IPS-NIHi11 (cell line): ENCODE measurements around the gene SEMA5A.

Experiments used
- DNase-seq: peaks from one replicate; pipeline ENCODE4 v3.0.0; 2012; ENCODE audit warnings: mixed read lengths, low spot score

SEMA5A gene

GRCh38 chr5:9512457-9512856 is 33.4 kb downstream of the SEMA5A start:
- DNase-seq, result no peak

GRCh38 chr5:9507974-9508373 is 37.9 kb downstream of the SEMA5A start:
- DNase-seq, result no peak

- no peak for DNase-seq
Observed at GRCh38 chr5:9505225-9505624, 40.6 kb downstream of the SEMA5A start.

- DNase-seq, result no peak
Observed at GRCh38 chr5:9502864-9503263, 43.0 kb downstream of the SEMA5A start.

- DNase-seq, result no peak
Observed at GRCh38 chr5:9502050-9502834, 43.6 kb downstream of the SEMA5A start.

GRCh38 chr5:9500625-9501024 is 45.2 kb downstream of the SEMA5A start:
- DNase-seq, result no peak

GRCh38 chr5:9500193-9500592 is 45.7 kb downstream of the SEMA5A start:
- no peak for DNase-seq

- no peak for DNase-seq
Observed at GRCh38 chr5:9499498-9499876, 46.4 kb downstream of the SEMA5A start.

- DNase-seq, result peak; percentile 41
Observed at GRCh38 chr5:9498541-9499497, 47.1 kb downstream of the SEMA5A start.

GRCh38 chr5:9497347-9497746 is 48.5 kb downstream of the SEMA5A start:
- DNase-seq, result no peak

- DNase-seq, result no peak
Observed at GRCh38 chr5:9496801-9497200, 49.1 kb downstream of the SEMA5A start.

GRCh38 chr5:9495121-9495520 is 50.8 kb downstream of the SEMA5A start:
- no peak for DNase-seq

GRCh38 chr5:9494301-9494700 is 51.6 kb downstream of the SEMA5A start:
- no peak for DNase-seq

GRCh38 chr5:9490494-9491097 is 55.3 kb downstream of the SEMA5A start:
- DNase-seq, result no peak

GRCh38 chr5:9483779-9484178 is 62.1 kb downstream of the SEMA5A start:
- DNase-seq, result no peak

GRCh38 chr5:9483243-9483642 is 62.6 kb downstream of the SEMA5A start:
- DNase-seq, result no peak

GRCh38 chr5:9482381-9482780 is 63.5 kb downstream of the SEMA5A start:
- no peak for DNase-seq

- DNase-seq, result no peak
Observed at GRCh38 chr5:9480499-9480898, 65.4 kb downstream of the SEMA5A start.

- DNase-seq, result no peak
Observed at GRCh38 chr5:9479990-9480389, 65.9 kb downstream of the SEMA5A start.

- DNase-seq, result no peak
Observed at GRCh38 chr5:9479361-9479760, 66.5 kb downstream of the SEMA5A start.

GRCh38 chr5:9477537-9477936 is 68.3 kb downstream of the SEMA5A start:
- DNase-seq, result no peak

- no peak for DNase-seq
Observed at GRCh38 chr5:9474219-9475002, 71.5 kb downstream of the SEMA5A start.
